Common myeloid progenitor, CD34-positive (primary cell): ENCODE data around the gene ZBED1.

ENCODE experiments used
- CTCF ChIA-PET: fragments of 350-600 bp; sonication (Branson Sonifier 250); formaldehyde crosslinking; loops from one replicate; lab custom pipeline; 2021; ENCODE audit warnings: antibody characterized with exemption; lab: Charles Lee
- POLR2A ChIA-PET: fragments of 350-600 bp; sonication (Branson Sonifier 250); formaldehyde crosslinking; loops from one replicate; lab custom pipeline; 2021; ENCODE audit warnings: antibody characterized with exemption; lab: Charles Lee
- DNase-seq, 3 donors: peaks; one replicate each; pipeline versions ENCODE4 v3.0.0 to v3.0.0-alpha.2; 2013
- H3K27ac ChIP-seq, 2 experiments: 1 replicate in 1 of 2; 2 replicates in 1 of 2; pipeline ENCODE4 v1.7.0; 2013; ENCODE audit warnings: inconsistent platforms in 2 of 2, low read length in 2 of 2, mild to moderate bottlenecking in 2 of 2, low read depth in 1 of 2, moderate library complexity in 1 of 2; ENCODE audit not compliant: severe bottlenecking in 2 of 2, insufficient read depth in 1 of 2, poor library complexity in 1 of 2
- H3K27me3 ChIP-seq, 5 experiments: replicated peaks in 2 of 5; 1 replicate in 3 of 5; 2 replicates in 2 of 5; pipeline versions ENCODE4 v1.6.1 to v1.7.0; 2013; ENCODE audit warnings: low read length in 4 of 5, mild to moderate bottlenecking in 2 of 5, moderate library complexity in 2 of 5, inconsistent platforms in 1 of 5; ENCODE audit not compliant: insufficient read depth in 5 of 5, control insufficient read depth in 4 of 5
- H3K36me3 ChIP-seq, 4 experiments: 1 replicate in 2 of 4; 2 replicates in 2 of 4; pipeline versions ENCODE4 v1.6.1 to v1.7.0; 2013; ENCODE audit warnings: low read length in 3 of 4, control low read depth in 1 of 4, mild to moderate bottlenecking in 1 of 4; ENCODE audit not compliant: control insufficient read depth in 4 of 4, insufficient read depth in 4 of 4
- H3K4me1 ChIP-seq, 4 experiments: 1 replicate in 3 of 4; 2 replicates in 1 of 4; pipeline versions ENCODE4 v1.6.1 to v1.7.1; 2013; ENCODE audit warnings: low read length in 3 of 4, mild to moderate bottlenecking in 3 of 4, control low read depth in 1 of 4, inconsistent platforms in 1 of 4, moderate library complexity in 1 of 4; ENCODE audit not compliant: control insufficient read depth in 4 of 4, insufficient read depth in 4 of 4; ENCODE audit errors: control extremely low read depth in 1 of 4
- H3K4me3 ChIP-seq, 7 experiments: 1 replicate in 4 of 7; 2 replicates in 3 of 7; pipeline versions ENCODE4 v1.5.1 to v1.7.0; 2013; ENCODE audit warnings: mild to moderate bottlenecking in 7 of 7, low read length in 6 of 7, moderate library complexity in 6 of 7, inconsistent platforms in 2 of 7, low read depth in 2 of 7, control low read depth in 1 of 7; ENCODE audit not compliant: insufficient read depth in 4 of 7, control insufficient read depth in 1 of 7; ENCODE audit errors: extremely low read depth in 1 of 7
- H3K9me3 ChIP-seq, 5 experiments: 1 replicate in 4 of 5; 2 replicates in 1 of 5; pipeline versions ENCODE4 v1.6.1 to v1.7.1; 2013; ENCODE audit warnings: low read length in 4 of 5, mild to moderate bottlenecking in 2 of 5, inconsistent platforms in 1 of 5, low read depth in 1 of 5, moderate library complexity in 1 of 5; ENCODE audit not compliant: control insufficient read depth in 4 of 5, insufficient read depth in 2 of 5; ENCODE audit errors: control extremely low read depth in 1 of 5
- WGBS: methylation state at CpG from one replicate; pipeline ENCODE4 v1.1.5; 2013; ENCODE audit not compliant: insufficient coverage; 5-methylcytosine and 5-hydroxymethylcytosine counted together

ZBED1 gene

GRCh38 chrX:2452317-2452784 is 48.4 kb downstream of the ZBED1 start:
- Histone ChIP-seq H3K4me3 (no peak overlapping the region), H3K27me3 (no peaks in the 10 kb centered on the region), H3K4me1 (no peaks in the 10 kb centered on the region), H3K27ac (no peak overlapping the region), H3K9me3 (peaks cover 0 to 4% (median 0%) of the 10 kb centered on the region in 5 experiments), H3K36me3 (no peaks in the 10 kb centered on the region)
- POLR2A ChIA-PET = no interaction called here
- WGBS = 97% methylated on average over 21 of the region's 22 CpGs
- CTCF ChIA-PET = no interaction called here
- DNase-seq = no peak

- POLR2A ChIA-PET = no interaction called here
- DNase-seq = no peak
- WGBS = 96% methylated on average over 25 of the region's 25 CpGs
- H3K36me3 ChIP-seq = no peaks in the 10 kb centered on the region
- peaks cover 0 to 4% (median 0%) of the 10 kb centered on the region in 5 experiments for H3K9me3 ChIP-seq
- H3K4me3 ChIP-seq = no peak overlapping the region
- CTCF ChIA-PET = no interaction called here
- no peaks in the 10 kb centered on the region for H3K27me3 ChIP-seq
- H3K4me1 ChIP-seq = no peaks in the 10 kb centered on the region
- no peak overlapping the region for H3K27ac ChIP-seq
Measured at GRCh38 chrX:2451501-2452316, 49.1 kb downstream of the ZBED1 start.

- WGBS = 100% methylated on average over 1 of the region's 5 CpGs
- no peak for DNase-seq
- no peak overlapping the region for H3K27ac ChIP-seq
- POLR2A ChIA-PET = no interaction called here
- CTCF ChIA-PET = no interaction called here
- peaks cover 0 to 9% (median 3%) of the 10 kb centered on the region in 5 experiments for H3K9me3 ChIP-seq
- no peaks in the 10 kb centered on the region for H3K36me3 ChIP-seq
- H3K4me1 ChIP-seq = no peaks in the 10 kb centered on the region
- no peaks in the 10 kb centered on the region for H3K27me3 ChIP-seq
- H3K4me3 ChIP-seq = no peak overlapping the region
Measured at GRCh38 chrX:2450681-2451080, 50.1 kb downstream of the ZBED1 start.

- ChIA-PET CTCF (no interaction called here), POLR2A (no interaction called here)
- Histone ChIP-seq H3K9me3 (peaks cover 0 to 9% (median under 1%) of the 10 kb centered on the region in 5 experiments), H3K4me3 (no peak overlapping the region), H3K27me3 (no peaks in the 10 kb centered on the region), H3K36me3 (no peaks in the 10 kb centered on the region), H3K4me1 (no peaks in the 10 kb centered on the region), H3K27ac (no peak overlapping the region)
- 97% methylated on average over 10 of the region's 13 CpGs for WGBS
- DNase-seq = no peak
Measured at GRCh38 chrX:2449135-2449886, 51.5 kb downstream of the ZBED1 start.

- POLR2A ChIA-PET = no interaction called here
- no peak overlapping the region for H3K4me3 ChIP-seq
- H3K36me3 ChIP-seq = no peaks in the 10 kb centered on the region
- 100% methylated on average over 1 of the region's 2 CpGs for WGBS
- CTCF ChIA-PET = no interaction called here
- H3K4me1 ChIP-seq = no peaks in the 10 kb centered on the region
- peaks cover 0 to 9% (median 0%) of the 10 kb centered on the region in 5 experiments for H3K9me3 ChIP-seq
- H3K27me3 ChIP-seq = no peaks in the 10 kb centered on the region
- DNase-seq = no peak
- no peak overlapping the region for H3K27ac ChIP-seq
Measured at GRCh38 chrX:2447484-2447883, 53.3 kb downstream of the ZBED1 start.

- Histone ChIP-seq H3K36me3 (no peaks in the 10 kb centered on the region), H3K4me3 (no peak overlapping the region), H3K4me1 (no peaks in the 10 kb centered on the region), H3K27me3 (no peaks in the 10 kb centered on the region), H3K9me3 (peaks cover 0 to 9% (median 0%) of the 10 kb centered on the region in 5 experiments), H3K27ac (no peak overlapping the region)
- 97% methylated on average over 14 of the region's 14 CpGs for WGBS
- no peak for DNase-seq
- POLR2A ChIA-PET = no interaction called here
- CTCF ChIA-PET = no interaction called here
Measured at GRCh38 chrX:2446815-2447214, 54.0 kb downstream of the ZBED1 start.
